ENCODE data around the gene ZMPSTE24.

- TF ChIP-seq CTCF (conservative IDR thresholded peaks at IDR 0.05 in 1 of 2, IDR thresholded peaks at IDR 0.05 in 1 of 2; ENCODE audit: low read depth in 1 of 2, low read length in 2 of 2): no peak
- no peak for TF ChIP-seq EZH2 (IDR thresholded peaks at IDR 0.05; ENCODE audit: low read length, missing control alignments)
These were observed 15.6 kb downstream of the ZMPSTE24 start for GRCh38 chr1:40273547-40274166.
